Testis (tissue), 3 donors: ENCODE data around the gene ANKRD27. TPM values are rescaled to one million over a fixed set of nuclear protein-coding genes. Genes with fewer than 3 reads are reported as not detected.

ENCODE experiments used
- polyA plus RNA-seq: library from polyadenylated mRNA; stranded (reverse); fragments of 350-450 nt; fragmentation: Illumina TruSeq; extraction: RNeasy Lipid Tissue Mini Kit (QIAGEN cat#74804); gene quantifications from one replicate; pipeline ENCODE4 v1.2.3, GENCODE V29; 2014; ENCODE audit warnings: low read depth, low replicate concordance; ENCODE audit not compliant: insufficient read depth
- small RNA-seq, 2 donors: library from RNA; depleted of rRNA; stranded (forward); fragments of <200 nt; gene quantifications; one replicate each; pipeline ENCODE3, GENCODE V24; 2016
- total RNA-seq, 2 donors: library from RNA; depleted of rRNA; stranded (reverse); fragments of >200 nt; gene quantifications; one replicate each; pipeline ENCODE4 v1.2.3, GENCODE V29; 2016

The ANKRD27 gene
- total and polyA plus RNA-seq, 3 donors from 2014 or later, result 34.6 to 54.4 (median 45.8) TPM

Small RNA genes within 50 kb of the gene (small RNA-seq; reads per million reads assigned to genes)
- 0 reads per million in 2 donors for gene RN7SL789P
- 0.27 to 0.38 reads per million in 2 donors for gene SNORA68B

Other genes with a start within 250 kb of the ANKRD27 start
- gene PDCD5, start 94.0 kb downstream of the ANKRD27 start, total RNA-seq, result 100 to 1,000 TPM; 152 to 157 TPM
- 114 TPM for gene PDCD5, start 94.0 kb downstream of the ANKRD27 start, polyA plus RNA-seq
- gene RGS9BP, start 668 bp upstream of the ANKRD27 start, total RNA-seq, result 1 to 10 TPM in 1 of 2 donors, under 1 TPM in 1; 0.94 to 2.4 TPM
- gene RGS9BP, start 668 bp upstream of the ANKRD27 start, polyA plus RNA-seq, result 0.58 TPM
- gene NUDT19, start 16.6 kb upstream of the ANKRD27 start, total RNA-seq, result 10 to 100 TPM; 11.3 to 15.5 TPM
- gene NUDT19, start 16.6 kb upstream of the ANKRD27 start, polyA plus RNA-seq, result 6.7 TPM
- gene TDRD12, start 44.6 kb upstream of the ANKRD27 start, total RNA-seq, result 10 to 100 TPM; 24.3 to 30.6 TPM
- gene TDRD12, start 44.6 kb upstream of the ANKRD27 start, polyA plus RNA-seq, result 33.4 TPM
- gene SLC7A9, start 194.6 kb upstream of the ANKRD27 start, total RNA-seq, result 1 to 10 TPM in 1 of 2 donors, under 1 TPM in 1; 0.79 to 1.6 TPM
- gene SLC7A9, start 194.6 kb upstream of the ANKRD27 start, polyA plus RNA-seq, result 1.2 TPM